ENCODE results near the gene VIPR2. TPM values are rescaled to one million over a fixed set of nuclear protein-coding genes. Genes with fewer than 3 reads are reported as not detected.
"Not testable (repeated sequence)": the region's sequence is repeated elsewhere in the genome, so short reads cannot be mapped to it uniquely, and the experiment has no call there.

The VIPR2 gene
- total RNA-seq, 1 donor from 2014 or later: 0.41 TPM

- FAIRE-seq: no peak
- no peak for DNase-seq (ENCODE audit: low spot score in 2 of 2)
These were observed 144.6 kb downstream of the VIPR2 start for GRCh38 chr7:159000070-159000469.

- DNase-seq (ENCODE audit: low spot score in 2 of 2) (no peak), FAIRE-seq (no peak)
These were observed 145.2 kb downstream of the VIPR2 start for GRCh38 chr7:158999496-158999895.

GRCh38 chr7:158998261-158998660 is 146.4 kb downstream of the VIPR2 start:
- not testable (repeated sequence) for DNase-seq (ENCODE audit: low spot score in 2 of 2); FAIRE-seq

GRCh38 chr7:158997471-158997870 is 147.2 kb downstream of the VIPR2 start:
- DNase-seq (ENCODE audit: low spot score in 2 of 2) (no peak), FAIRE-seq (no peak)

- no peak for FAIRE-seq
- DNase-seq (ENCODE audit: low spot score in 2 of 2): no peak
These were observed 147.6 kb downstream of the VIPR2 start for GRCh38 chr7:158997110-158997453.

DNA sequence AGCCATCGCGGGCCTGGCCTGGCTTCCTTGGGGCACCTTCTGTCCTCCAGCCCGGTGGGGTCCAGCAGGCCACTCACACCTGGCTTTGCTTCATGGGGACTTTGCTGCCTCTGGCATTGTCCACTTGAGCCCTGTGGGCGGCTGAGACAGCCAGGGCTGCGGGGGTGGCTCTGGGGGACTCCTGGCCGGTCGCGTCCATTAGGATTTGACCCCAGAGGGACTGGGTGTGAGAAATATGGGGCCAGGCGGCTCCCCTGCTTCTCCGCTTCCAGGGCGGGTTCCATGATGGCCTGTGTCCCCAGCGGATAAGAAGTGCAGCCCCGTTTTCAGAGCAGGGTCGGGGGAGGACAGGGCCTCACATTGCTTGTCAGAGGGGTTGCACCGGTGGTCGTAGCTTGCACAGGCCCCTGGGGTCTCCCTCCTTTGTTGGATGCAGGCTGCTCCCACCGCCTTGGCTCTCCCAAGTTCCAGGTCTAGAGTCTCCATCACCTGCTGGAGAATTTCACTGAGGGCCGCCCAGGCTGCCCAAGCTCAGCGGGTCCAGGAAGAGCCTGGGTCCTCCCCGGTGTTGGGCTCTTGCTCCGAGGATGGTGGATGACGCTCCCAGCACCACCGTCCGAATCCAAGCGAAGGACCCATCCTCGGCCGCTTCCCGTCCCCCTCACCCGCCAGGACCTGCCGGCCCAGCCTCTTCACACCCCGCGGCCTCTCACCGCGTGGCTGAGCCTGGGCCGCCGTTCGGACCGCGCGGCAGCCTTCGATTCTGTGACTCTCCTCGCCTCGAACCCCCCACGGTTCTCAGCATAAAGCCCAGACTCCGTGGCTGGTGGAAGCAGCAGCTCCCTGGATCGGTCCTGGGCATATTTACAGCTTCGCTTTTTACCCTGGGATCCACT is 148.2 kb downstream of the VIPR2 start:
- DNase-seq (ENCODE audit: low spot score in 2 of 2) (no peak), FAIRE-seq (no peak)

DNA sequence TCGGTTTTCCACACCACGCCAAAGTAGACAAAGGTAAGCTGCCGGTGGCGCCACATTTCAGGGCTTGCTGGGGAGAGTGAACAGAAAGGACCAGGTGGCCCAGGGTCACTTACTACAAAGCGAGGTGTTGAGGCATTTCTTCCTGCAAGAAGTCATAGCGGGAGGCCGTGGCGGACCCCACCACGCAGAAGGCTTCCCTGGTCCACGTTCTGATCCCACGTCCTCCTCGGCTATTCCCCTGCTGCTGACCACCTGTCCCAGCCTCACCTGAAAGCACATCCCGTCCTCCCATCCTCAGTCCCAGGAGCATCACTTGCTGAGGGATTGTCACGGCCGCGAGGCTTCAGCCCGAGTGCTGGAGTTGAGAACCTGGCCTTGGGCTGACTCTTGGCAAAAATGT is 149.2 kb downstream of the VIPR2 start:
- no peak for DNase-seq (ENCODE audit: low spot score in 2 of 2)
- FAIRE-seq: no peak

DNA sequence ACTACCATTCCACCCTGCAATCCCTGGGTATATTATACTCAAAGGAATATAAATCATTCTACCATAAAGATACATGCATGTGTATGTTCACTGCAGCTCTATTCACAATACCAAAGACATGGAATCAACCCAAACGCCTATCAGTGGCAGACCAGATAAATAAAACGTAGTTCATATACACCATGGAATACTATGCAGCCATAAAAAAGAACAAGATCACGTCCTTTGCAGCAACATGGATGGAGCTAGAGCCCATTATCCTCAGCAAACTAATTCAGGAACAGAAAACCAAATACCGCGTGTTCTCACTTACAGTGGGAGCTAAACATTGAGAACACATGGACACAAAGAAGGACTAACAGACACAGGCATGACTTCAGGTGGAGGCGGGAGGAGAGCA is 150.0 kb downstream of the VIPR2 start:
- FAIRE-seq (no peak), DNase-seq (ENCODE audit: low spot score in 2 of 2) (no peak)

- no peak for DNase-seq (ENCODE audit: low spot score in 2 of 2)
- no peak for FAIRE-seq
These were observed 151.1 kb downstream of the VIPR2 start for GRCh38 chr7:158993591-158993990.

DNA sequence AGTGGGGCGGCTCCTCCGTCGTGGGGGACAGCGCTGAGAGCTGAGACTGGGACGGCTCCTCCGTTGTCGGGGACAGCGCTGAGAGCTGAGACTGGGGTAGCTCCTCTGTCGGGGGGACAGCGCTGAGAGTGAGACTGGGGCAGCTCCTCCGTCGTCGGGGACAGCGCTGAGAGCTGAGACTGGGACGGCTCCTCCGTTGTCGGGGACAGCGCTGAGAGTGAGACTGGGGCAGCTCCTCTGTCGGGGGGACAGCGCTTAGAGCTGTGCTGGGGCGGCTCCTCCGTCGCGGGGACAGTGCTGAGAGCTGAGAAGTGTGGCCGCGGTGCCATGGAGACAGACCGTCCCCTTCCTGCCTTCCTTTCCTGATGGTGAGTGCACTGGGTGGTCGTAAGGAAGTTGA is 151.9 kb downstream of the VIPR2 start:
- DNase-seq (ENCODE audit: low spot score in 2 of 2): no peak
- FAIRE-seq: no peak

- DNase-seq (ENCODE audit: low spot score in 2 of 2) (no peak), FAIRE-seq (no peak)
These were observed 152.6 kb downstream of the VIPR2 start for GRCh38 chr7:158991824-158992621.

- no peak for DNase-seq (ENCODE audit: low spot score in 2 of 2)
These were observed 155.7 kb downstream of the VIPR2 start for GRCh38 chr7:158988996-158989395.

GRCh38 chr7:158988302-158988862 is 156.3 kb downstream of the VIPR2 start:
- DNase-seq (ENCODE audit: low spot score in 2 of 2) (no peak), FAIRE-seq (no peak)

More at GRCh38 chr7:158988996-158989395, 155.7 kb downstream of the VIPR2 start:
- FAIRE-seq: no peak

DNA sequence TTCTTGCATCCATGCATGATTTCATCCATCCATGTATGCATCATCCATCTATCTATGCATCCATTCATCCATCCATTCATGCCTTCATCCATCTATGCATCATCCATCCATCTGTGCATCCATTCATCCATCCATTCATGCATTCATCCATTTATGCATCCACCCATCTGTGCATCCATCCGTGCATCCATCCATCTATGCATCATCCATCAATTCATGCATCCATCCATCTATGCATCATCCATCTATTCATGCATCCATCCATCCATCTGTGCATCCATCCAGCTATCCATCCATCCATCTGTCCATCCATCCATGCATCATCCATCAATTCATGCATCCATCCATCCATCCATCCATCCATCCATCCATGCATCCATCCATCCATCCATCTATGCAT is 157.0 kb downstream of the VIPR2 start:
- DNase-seq (ENCODE audit: low spot score in 2 of 2) (no peak), FAIRE-seq (no peak)

GRCh38 chr7:158985583-158985982 is 159.1 kb downstream of the VIPR2 start:
- DNase-seq (ENCODE audit: low spot score in 2 of 2) (no peak), FAIRE-seq (no peak)

DNA sequence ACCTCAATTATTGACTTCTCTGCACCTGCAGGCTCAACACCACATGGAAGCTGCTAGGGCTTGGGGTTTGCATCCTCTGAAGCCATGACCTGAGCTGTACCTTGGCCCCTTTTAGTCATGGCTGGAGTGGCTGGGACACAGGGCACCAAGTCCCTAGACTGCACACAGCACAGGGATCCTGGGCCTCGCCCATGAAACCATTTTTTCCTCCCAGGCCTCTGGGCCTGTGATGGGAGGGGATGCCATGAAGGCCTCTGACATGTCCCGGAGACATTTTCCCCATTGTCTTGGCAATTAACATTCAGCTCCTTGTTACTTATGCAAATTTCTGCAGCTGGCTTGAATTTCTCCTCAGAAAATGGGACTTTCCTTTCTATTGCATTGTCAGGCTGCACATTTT is 160.7 kb downstream of the VIPR2 start:
- DNase-seq (ENCODE audit: low spot score in 2 of 2); FAIRE-seq: not testable (repeated sequence)

GRCh38 chr7:158982080-158982479 is 162.6 kb downstream of the VIPR2 start:
- FAIRE-seq; DNase-seq (ENCODE audit: low spot score in 2 of 2): not testable (repeated sequence)

DNA sequence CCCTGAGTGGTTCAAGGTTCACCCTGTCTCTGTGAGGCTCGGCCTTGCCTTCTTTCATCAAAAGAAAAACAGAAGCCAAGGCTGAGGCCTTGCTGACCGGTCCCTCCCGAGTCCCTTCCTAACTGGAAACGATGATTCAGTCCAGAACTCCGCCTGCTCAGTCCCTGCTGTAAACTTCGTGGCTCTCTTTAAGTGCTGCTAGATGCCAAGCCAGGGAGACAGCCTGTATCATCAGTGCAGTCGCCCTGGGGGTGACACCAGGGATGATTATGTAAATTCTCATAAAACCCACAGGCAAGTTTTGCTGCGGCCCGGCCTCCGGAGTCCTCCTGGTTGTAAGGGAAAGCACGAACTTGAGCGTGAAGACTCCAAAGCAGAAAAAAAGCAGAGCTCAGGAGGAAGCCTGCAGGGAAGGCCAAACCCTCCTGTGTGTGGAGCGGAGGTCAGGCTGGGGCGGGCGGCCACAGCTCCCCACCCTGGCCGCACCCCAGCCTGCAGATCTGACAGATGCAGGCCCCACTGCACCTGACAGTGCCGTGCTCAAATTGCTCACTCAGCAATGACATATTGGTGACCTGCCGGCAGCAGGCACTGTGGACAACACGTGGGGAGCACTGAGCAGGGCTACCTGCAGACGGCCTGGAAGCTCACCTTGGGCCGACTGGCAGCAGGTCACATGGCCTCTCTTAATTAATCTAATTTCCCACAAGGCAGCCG is 164.9 kb downstream of the VIPR2 start:
- FAIRE-seq: no peak
- DNase-seq (ENCODE audit: low spot score in 2 of 2): no peak

DNA sequence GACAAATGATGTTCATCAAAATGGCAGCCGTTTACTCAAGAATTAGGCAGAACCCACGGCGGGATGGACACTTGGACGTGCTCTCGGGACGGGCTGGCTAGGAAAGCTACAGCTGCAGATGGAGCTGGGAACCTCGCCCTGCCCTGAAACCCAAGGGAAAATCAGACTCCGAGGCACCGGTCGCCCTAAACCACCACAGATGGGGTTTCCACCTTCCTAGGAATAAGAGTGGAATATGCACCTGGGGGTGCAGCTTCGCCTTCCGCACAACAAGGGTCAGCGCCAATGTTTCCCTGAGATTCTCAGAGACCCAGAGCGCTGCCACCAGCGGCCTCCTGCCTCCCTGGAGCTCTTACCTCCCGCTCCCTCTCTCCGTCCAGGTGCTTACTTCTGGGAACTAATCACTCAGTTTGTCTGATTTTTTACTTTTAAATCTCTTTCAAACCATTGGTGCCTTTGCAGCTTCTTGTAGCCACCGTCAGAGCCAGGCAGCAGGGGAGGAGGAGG is 165.6 kb downstream of the VIPR2 start:
- no peak for DNase-seq (ENCODE audit: low spot score in 2 of 2)
- no peak for FAIRE-seq

All from frontal cortex (tissue), 4 donors.